OCI-LY1 (cell line): ENCODE measurements around the gene BRD8.

Source experiments
- H2AFZ ChIP-seq: fragments of 200-600 bp; sonication (generic), shearing (Covaris generic); 2 replicates; pipeline ENCODE4 v1.6.0; 2014; ENCODE audit warnings: antibody characterized with exemption, mild to moderate bottlenecking, low read length
- H3F3A ChIP-seq: fragments of 200-600 bp; sonication (generic), shearing (Covaris generic); 2 replicates; pipeline ENCODE4 v1.6.0; 2014; ENCODE audit warnings: mild to moderate bottlenecking, antibody characterized with exemption, low read length, moderate library complexity; ENCODE audit not compliant: insufficient read depth
- H3K27ac ChIP-seq: fragments of 200-600 bp; sonication (generic); 2 replicates; pipeline ENCODE4 v1.5.1; 2014; ENCODE audit warnings: low read length, mixed run types, mild to moderate bottlenecking, low read depth; ENCODE audit not compliant: poor library complexity, severe bottlenecking
- H3K27me3 ChIP-seq: fragments of 200-600 bp; sonication (generic); 2 replicates; pipeline ENCODE4 v1.6.0; 2014; ENCODE audit warnings: antibody characterized with exemption, mild to moderate bottlenecking, low read length, moderate library complexity; ENCODE audit not compliant: insufficient read depth
- H3K36me3 ChIP-seq: fragments of 200-600 bp; sonication (generic); 2 replicates; pipeline ENCODE4 v1.6.1; 2014; ENCODE audit warnings: mild to moderate bottlenecking, antibody characterized with exemption, low read length, moderate library complexity, mixed read lengths; ENCODE audit not compliant: insufficient read depth
- H3K4me1 ChIP-seq: fragments of 200-600 bp; sonication (generic); 2 replicates; pipeline ENCODE4 v1.5.1; 2014; ENCODE audit warnings: mild to moderate bottlenecking, low read length, moderate library complexity; ENCODE audit not compliant: insufficient read depth, severe bottlenecking
- H3K4me2 ChIP-seq: fragments of 200-600 bp; sonication (generic), shearing (Covaris generic); 2 replicates; pipeline ENCODE4 v1.6.1; 2014; ENCODE audit warnings: low read length
- H3K4me3 ChIP-seq: fragments of 200-600 bp; sonication (generic); 2 replicates; pipeline ENCODE4 v1.5.1; 2014; ENCODE audit warnings: low read length, low read depth, mild to moderate bottlenecking, mixed read lengths; ENCODE audit not compliant: poor library complexity, severe bottlenecking
- H3K79me2 ChIP-seq: fragments of 200-600 bp; shearing (Covaris generic); 2 replicates; pipeline ENCODE4 v1.6.1; 2016; ENCODE audit warnings: mixed run types, low read length, mixed read lengths; ENCODE audit not compliant: insufficient read depth
- H3K9ac ChIP-seq: fragments of 200-600 bp; sonication (generic), shearing (Covaris generic); 2 replicates; pipeline ENCODE4 v1.6.1; 2014; ENCODE audit warnings: mild to moderate bottlenecking, low read length, mixed read lengths
- H3K9me2 ChIP-seq: fragments of 200-600 bp; sonication (generic), shearing (Covaris generic); 2 replicates; pipeline ENCODE4 v1.6.1; 2014; ENCODE audit warnings: low read depth, mild to moderate bottlenecking, low read length, mixed read lengths
- H3K9me3 ChIP-seq: fragments of 200-600 bp; shearing (Covaris generic); 2 replicates; pipeline ENCODE4 v1.6.1; 2014; ENCODE audit warnings: low read length, mixed read lengths
- H4K20me1 ChIP-seq: fragments of 200-600 bp; sonication (generic), shearing (Covaris generic); 2 replicates; pipeline ENCODE4 v1.6.0; 2016; ENCODE audit warnings: mild to moderate bottlenecking, low read length; ENCODE audit not compliant: insufficient read depth
- EZH2 ChIP-seq: fragments of 200-600 bp; sonication (generic), shearing (Covaris generic); IDR thresholded peaks from 2 replicates; pipeline ENCODE4 v1.8.0; 2017; ENCODE audit warnings: borderline replicate concordance, mixed run types, mild to moderate bottlenecking, antibody characterized with exemption, low read length, moderate library complexity, mixed read lengths
- TF ChIP-seq, protein P1 (sequence below): fragments of 200-600 bp; sonication (generic), shearing (Covaris generic); IDR thresholded peaks from 2 replicates; pipeline ENCODE4 v1.5.1; 2017; ENCODE audit warnings: mild to moderate bottlenecking, antibody characterized with exemption, low read length, moderate library complexity, mixed read lengths

BRD8 gene

DNA sequence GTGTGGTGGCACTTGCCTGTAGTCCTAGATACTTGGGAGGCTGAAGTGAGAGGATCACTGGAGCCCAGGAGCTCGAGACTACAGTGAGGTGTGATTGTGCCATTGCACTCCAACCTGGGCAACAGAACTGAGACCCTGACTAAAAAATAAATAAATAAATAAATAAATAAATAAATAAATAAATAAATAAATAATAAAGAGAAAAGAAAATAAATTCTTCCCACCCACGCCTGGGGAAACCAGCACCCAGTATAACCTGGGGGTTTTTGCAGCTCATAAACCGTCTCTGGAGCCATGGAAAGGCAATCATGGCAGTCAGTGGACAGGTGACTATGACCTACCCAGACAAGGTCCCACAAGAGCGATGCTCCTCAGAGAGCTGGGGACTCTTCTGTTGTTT is 86.7 kb downstream of the BRD8 start:
- no peaks in the 10 kb centered on the region for H3K9me3 ChIP-seq
- no peak overlapping the region for H3K9ac ChIP-seq
- no peaks in the 10 kb centered on the region for H4K20me1 ChIP-seq
- H3K4me2 ChIP-seq: no peak overlapping the region
- H2AFZ ChIP-seq: no peak overlapping the region
- no peaks in the 10 kb centered on the region for H3K9me2 ChIP-seq
- H3K79me2 ChIP-seq: no peaks in the 10 kb centered on the region
- no peak for TF ChIP-seq EZH2
- TF ChIP-seq, protein P1, sequence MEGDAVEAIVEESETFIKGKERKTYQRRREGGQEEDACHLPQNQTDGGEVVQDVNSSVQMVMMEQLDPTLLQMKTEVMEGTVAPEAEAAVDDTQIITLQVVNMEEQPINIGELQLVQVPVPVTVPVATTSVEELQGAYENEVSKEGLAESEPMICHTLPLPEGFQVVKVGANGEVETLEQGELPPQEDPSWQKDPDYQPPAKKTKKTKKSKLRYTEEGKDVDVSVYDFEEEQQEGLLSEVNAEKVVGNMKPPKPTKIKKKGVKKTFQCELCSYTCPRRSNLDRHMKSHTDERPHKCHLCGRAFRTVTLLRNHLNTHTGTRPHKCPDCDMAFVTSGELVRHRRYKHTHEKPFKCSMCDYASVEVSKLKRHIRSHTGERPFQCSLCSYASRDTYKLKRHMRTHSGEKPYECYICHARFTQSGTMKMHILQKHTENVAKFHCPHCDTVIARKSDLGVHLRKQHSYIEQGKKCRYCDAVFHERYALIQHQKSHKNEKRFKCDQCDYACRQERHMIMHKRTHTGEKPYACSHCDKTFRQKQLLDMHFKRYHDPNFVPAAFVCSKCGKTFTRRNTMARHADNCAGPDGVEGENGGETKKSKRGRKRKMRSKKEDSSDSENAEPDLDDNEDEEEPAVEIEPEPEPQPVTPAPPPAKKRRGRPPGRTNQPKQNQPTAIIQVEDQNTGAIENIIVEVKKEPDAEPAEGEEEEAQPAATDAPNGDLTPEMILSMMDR: no peak
- H3K27ac ChIP-seq: no peak overlapping the region
- H3K4me1 ChIP-seq: no peaks in the 10 kb centered on the region
- H3K36me3 ChIP-seq: no peaks in the 10 kb centered on the region
- no peak overlapping the region for H3K4me3 ChIP-seq
- H3K27me3 ChIP-seq: 0 out of 2 replicates have a peak, but pooled peaks cover 6% of the 10 kb centered on the region
- H3F3A ChIP-seq: no peaks in the 10 kb centered on the region
